Esophagus squamous epithelium (tissue), 5 donors: ENCODE data around the gene NPY5R. TPM values are rescaled to one million over a fixed set of nuclear protein-coding genes. Genes with fewer than 3 reads are reported as not detected.
A peak's percentile ranks its signal among the peaks of the same experiment; 100 is the strongest.

Source experiments
- DNase-seq: peaks from one replicate; lab custom pipeline; 2025; lab: John Stamatoyannopoulos, UW
- H3K27ac ChIP-seq, 4 donors: fragments of 200-600 bp; sonication (generic); one replicate each; pipeline ENCODE4 v1.5.1; 2016 to 2019; ENCODE audit warnings: mild to moderate bottlenecking in 1 of 4
- H3K27me3 ChIP-seq, 4 donors: fragments of 200-600 bp; sonication (generic); 1 replicate in 3 of 4; 2 replicates in 1 of 4; pipeline versions ENCODE4 v1.5.1 to v1.6.0; 2017 to 2021; ENCODE audit warnings: antibody characterized with exemption in 1 of 4
- H3K36me3 ChIP-seq, 3 donors: fragments of 200-600 bp; sonication (generic); one replicate each; pipeline ENCODE4 v1.5.1; 2016 to 2019
- H3K4me1 ChIP-seq, 3 donors: fragments of 200-600 bp; sonication (generic); one replicate each; pipeline ENCODE4 v1.5.1; 2017 to 2019
- H3K4me3 ChIP-seq, 4 donors: fragments of 200-600 bp; sonication (generic); 1 replicate in 3 of 4; 2 replicates in 1 of 4; pipeline ENCODE4 v1.5.1; 2016 to 2019; ENCODE audit warnings: mild to moderate bottlenecking in 2 of 4, moderate library complexity in 1 of 4
- H3K9me3 ChIP-seq, 3 donors: fragments of 200-600 bp; sonication (generic); one replicate each; pipeline ENCODE4 v1.5.1; 2016 to 2019
- POLR2A ChIP-seq, 4 donors: fragments of 450-650 bp; IDR thresholded peaks; one replicate each; pipeline ENCODE4 v1.6.1; 2017; ENCODE audit warnings: antibody characterized with exemption in 4 of 4, mild to moderate bottlenecking in 4 of 4, moderate library complexity in 3 of 4
- WGBS, 2 donors: methylation state at CpG; one replicate each; pipeline ENCODE4 v1.1.5; 2018; 5-methylcytosine and 5-hydroxymethylcytosine counted together
- intact Hi-C: fragments of 100-400 bp; cut with DNase I; formaldehyde crosslinking; loops from one replicate; pipeline ENCODE4 v1.15.0; 2022
- total RNA-seq, 4 donors: library from RNA; depleted of rRNA; stranded (reverse); fragments of >200 nt; gene quantifications; one replicate each; pipeline ENCODE4 v1.1.0, GENCODE V29; 2016
- TF ChIP-seq, protein P1 (sequence below), 6 experiments: fragments of 450-650 bp in 4 of 6; fragments of 200-600 bp in 2 of 6; sonication (generic) in 2 of 6; IDR thresholded peaks; one replicate each; pipeline ENCODE4 v1.5.1; 2016 to 2019; ENCODE audit warnings: antibody characterized with exemption in 6 of 6, mild to moderate bottlenecking in 4 of 6, moderate library complexity in 4 of 6
- donor health status: DM: yes; HTN: yes; CAD: no.

The NPY5R gene
- under 1 TPM in 2 of 4 donors, not detected in 2; under 0.01 to 0.44 TPM for total RNA-seq

DNA sequence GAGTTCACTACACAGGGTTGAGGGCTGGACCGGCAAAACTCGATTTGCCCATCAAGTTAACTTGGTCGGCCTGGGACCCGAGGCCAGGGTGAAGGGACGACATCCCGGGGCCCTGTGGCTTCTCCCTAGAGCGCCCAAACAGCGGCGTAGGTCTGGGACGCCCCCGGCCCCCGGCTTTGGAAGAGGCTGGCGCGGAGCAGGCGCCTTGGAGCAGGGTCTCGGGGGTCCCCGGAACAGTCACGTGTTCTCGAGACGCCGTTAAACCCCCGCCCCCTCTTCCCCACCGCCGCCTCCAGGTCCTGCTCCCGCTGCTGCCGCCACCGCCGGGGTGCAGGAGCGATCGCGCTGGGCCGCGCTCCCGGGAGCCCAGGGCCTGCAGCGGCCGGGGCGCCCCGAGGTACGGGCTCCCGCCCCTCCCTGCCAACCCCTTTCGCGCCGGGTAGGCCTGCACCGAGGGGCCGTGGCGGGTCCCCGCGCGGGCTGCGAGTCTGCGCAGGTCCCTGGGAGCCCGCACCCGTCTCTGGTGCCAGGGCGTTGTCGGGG lies at the start of gene NPY5R:
Gene NPY5R, plus strand, starts transcription at position 289 of the 543 bp plus-strand sequence. CDS start 6,382 bp downstream, outside the sequence.
- Histone ChIP-seq H3K27ac (peak within 1 kb of the TSS in 2 of 4 donors; percentile 45 to 51), H3K9me3 (no peaks in the 10 kb centered on the region)
- DNase-seq, result no peak

DNA sequence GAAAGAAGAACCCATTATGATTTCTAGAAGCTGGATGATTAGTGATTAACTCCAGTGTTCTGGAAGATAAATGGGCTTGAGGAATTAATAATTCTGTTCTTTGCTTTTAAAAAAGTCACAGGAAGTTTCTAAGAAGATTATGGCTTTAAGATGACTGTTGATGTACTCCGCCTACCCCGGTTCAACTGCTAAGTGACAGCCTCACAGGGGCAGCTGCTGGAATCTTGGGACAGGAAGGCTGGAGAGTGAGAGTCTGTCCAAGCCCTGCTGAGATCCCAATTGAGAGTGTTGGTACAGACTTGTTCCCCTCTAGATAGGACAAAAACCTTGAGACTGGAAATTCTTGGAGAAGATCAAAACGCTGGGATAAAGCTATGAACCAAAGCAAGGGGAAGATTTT lies 48.6 kb upstream of the NPY5R start:
- H3K27ac ChIP-seq, result no peak overlapping the region
- no peaks in the 10 kb centered on the region for H3K4me1 ChIP-seq
- intact Hi-C loops, result no loop called here
- H3K4me3 ChIP-seq, result no peak overlapping the region
- no peaks in the 10 kb centered on the region for H3K36me3 ChIP-seq
- no peaks in the 10 kb centered on the region for H3K27me3 ChIP-seq
- TF ChIP-seq POLR2A (IDR thresholded peaks at IDR 0.05), result no peak
- TF ChIP-seq, protein P1, sequence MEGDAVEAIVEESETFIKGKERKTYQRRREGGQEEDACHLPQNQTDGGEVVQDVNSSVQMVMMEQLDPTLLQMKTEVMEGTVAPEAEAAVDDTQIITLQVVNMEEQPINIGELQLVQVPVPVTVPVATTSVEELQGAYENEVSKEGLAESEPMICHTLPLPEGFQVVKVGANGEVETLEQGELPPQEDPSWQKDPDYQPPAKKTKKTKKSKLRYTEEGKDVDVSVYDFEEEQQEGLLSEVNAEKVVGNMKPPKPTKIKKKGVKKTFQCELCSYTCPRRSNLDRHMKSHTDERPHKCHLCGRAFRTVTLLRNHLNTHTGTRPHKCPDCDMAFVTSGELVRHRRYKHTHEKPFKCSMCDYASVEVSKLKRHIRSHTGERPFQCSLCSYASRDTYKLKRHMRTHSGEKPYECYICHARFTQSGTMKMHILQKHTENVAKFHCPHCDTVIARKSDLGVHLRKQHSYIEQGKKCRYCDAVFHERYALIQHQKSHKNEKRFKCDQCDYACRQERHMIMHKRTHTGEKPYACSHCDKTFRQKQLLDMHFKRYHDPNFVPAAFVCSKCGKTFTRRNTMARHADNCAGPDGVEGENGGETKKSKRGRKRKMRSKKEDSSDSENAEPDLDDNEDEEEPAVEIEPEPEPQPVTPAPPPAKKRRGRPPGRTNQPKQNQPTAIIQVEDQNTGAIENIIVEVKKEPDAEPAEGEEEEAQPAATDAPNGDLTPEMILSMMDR (IDR thresholded peaks at IDR 0.05), result no peak
- WGBS, 2 donors, result 68 to 79% methylated on average over 3 of the region's 3 CpGs
- DNase-seq, result no peak
- H3K9me3 ChIP-seq, result no peaks in the 10 kb centered on the region

More for the DNA sequence above, at the start of gene NPY5R:
- intact Hi-C loops, result no loop called here
- Histone ChIP-seq H3K4me1 (peaks cover 0 to 19% (median 10%) of the 10 kb centered on the region in 3 donors), H3K36me3 (no peaks in the 10 kb centered on the region), H3K27me3 (peaks cover 0 to 66% (median 12%) of the 10 kb centered on the region in 4 donors), H3K4me3 (peak within 1 kb of the TSS; percentile 23 to 64 (median 40))
- TF ChIP-seq POLR2A (IDR thresholded peaks at IDR 0.05), result no peak
- TF ChIP-seq, protein P1 (IDR thresholded peaks at IDR 0.05), result no peak
- WGBS, 2 donors, result no CpG with 5 or more reads among the region's 55 CpGs

DNA sequence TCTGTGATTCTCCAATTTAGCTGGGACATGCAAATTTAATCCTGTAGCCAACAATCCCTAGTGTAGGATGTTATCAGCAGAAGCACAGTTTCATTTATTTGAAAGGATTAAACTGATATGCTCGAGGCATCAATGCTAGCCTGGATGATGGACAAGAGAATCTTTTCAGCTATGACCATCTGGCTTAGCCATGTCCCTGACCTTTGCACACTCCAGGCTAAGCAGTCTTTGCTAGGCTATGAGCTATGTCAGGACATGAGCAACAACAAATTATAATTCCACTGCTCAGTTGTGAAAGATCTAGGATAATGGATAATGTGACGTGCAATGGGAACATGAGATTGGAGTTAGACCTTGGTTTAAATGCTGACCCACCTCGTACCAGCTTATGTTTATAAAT lies 43.2 kb upstream of the NPY5R start:
- Histone ChIP-seq H3K4me1 (no peaks in the 10 kb centered on the region), H3K36me3 (no peaks in the 10 kb centered on the region), H3K9me3 (no peaks in the 10 kb centered on the region), H3K27ac (no peak overlapping the region), H3K4me3 (no peak overlapping the region), H3K27me3 (no peaks in the 10 kb centered on the region)
- DNase-seq, result no peak
- 50 to 56% methylated on average over 3 of the region's 3 CpGs for WGBS, 2 donors
- intact Hi-C loops, result no loop called here
- no peak for TF ChIP-seq POLR2A (IDR thresholded peaks at IDR 0.05)
- TF ChIP-seq, protein P1 (IDR thresholded peaks at IDR 0.05), result no peak

DNA sequence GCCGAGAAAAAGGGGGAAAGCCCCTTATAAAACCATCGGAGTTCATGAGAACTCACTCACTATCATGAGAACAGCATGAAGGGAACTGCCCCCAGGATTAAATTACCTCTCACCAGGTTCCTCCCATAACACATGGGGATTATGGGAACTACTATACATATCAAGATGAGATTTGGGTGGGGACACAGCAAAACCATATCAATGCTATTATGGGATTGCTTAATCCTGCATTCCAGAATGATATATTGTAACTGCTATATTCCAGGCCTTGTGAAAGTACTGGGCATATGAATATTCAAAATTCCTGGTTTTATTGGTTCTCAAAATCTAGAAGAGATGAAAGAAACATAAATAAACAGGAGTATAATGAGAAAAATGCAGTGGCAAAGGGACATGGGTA lies 40.6 kb upstream of the NPY5R start:
- no peaks in the 10 kb centered on the region for H3K27me3 ChIP-seq
- intact Hi-C loops, result no loop called here
- no peaks in the 10 kb centered on the region for H3K4me1 ChIP-seq
- no peak for DNase-seq
- H3K36me3 ChIP-seq, result no peaks in the 10 kb centered on the region
- WGBS, 2 donors, result 81 to 82% methylated on average over 2 of the region's 2 CpGs
- no peaks in the 10 kb centered on the region for H3K9me3 ChIP-seq
- TF ChIP-seq, protein P1 (IDR thresholded peaks at IDR 0.05), result no peak
- TF ChIP-seq POLR2A (IDR thresholded peaks at IDR 0.05), result no peak
- no peak overlapping the region for H3K27ac ChIP-seq
- no peak overlapping the region for H3K4me3 ChIP-seq

DNA sequence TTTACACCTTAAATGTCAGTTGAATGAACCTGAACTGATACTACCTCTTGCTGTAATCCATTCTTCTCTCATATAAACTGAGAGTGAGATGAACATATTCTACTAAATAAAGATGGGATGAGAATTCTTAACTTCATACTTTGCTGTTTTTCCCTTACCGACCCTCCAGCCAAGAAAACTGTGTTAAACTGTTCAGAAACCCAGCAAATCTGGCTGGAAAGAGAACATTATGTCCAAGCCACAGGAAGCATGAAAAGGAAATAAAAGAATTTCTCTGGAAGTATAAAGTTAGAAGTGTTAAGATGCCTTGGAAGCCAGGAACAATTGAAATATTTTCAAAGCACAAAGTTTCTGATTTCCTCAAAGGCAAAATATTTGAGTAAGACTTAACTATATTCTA lies 34.2 kb upstream of the NPY5R start:
- Histone ChIP-seq H3K4me3 (no peak overlapping the region), H3K27ac (no peak overlapping the region), H3K36me3 (no peaks in the 10 kb centered on the region), H3K4me1 (no peaks in the 10 kb centered on the region), H3K27me3 (no peaks in the 10 kb centered on the region), H3K9me3 (no peaks in the 10 kb centered on the region)
- no peak for TF ChIP-seq POLR2A (IDR thresholded peaks at IDR 0.05)
- TF ChIP-seq, protein P1 (IDR thresholded peaks at IDR 0.05), result no peak
- intact Hi-C loops, result no loop called here
- 60 to 88% methylated on average over 1 of the region's 1 CpG for WGBS, 2 donors
- DNase-seq, result no peak
